ENCODE results near the gene ZNF322.
"Not testable (repeated sequence)": the region's sequence is repeated elsewhere in the genome, so short reads cannot be mapped to it uniquely, and the experiment has no call there.

ZNF322 gene

GRCh38 chr6:26659042-26659999, at the start of gene ZNF322:
Gene ZNF322, minus strand, starts transcription at chr6:26659746. Its CDS starts 21,193 bp downstream, at chr6:26638553.
- peak; percentile 70 to 86 for DNase-seq (ENCODE audit: low read depth in 2 of 2)

GRCh38 chr6:26705780-26706179, 46.2 kb upstream of the ZNF322 start:
- DNase-seq (ENCODE audit: low read depth in 2 of 2): not testable (repeated sequence)

GRCh38 chr6:26705352-26705751, 45.8 kb upstream of the ZNF322 start:
- not testable (repeated sequence) for DNase-seq (ENCODE audit: low read depth in 2 of 2)

- DNase-seq (ENCODE audit: low read depth in 2 of 2): not testable (repeated sequence)
These were observed 41.6 kb upstream of the ZNF322 start for GRCh38 chr6:26701023-26701747.

GRCh38 chr6:26697496-26697895, 38.0 kb upstream of the ZNF322 start:
- not testable (repeated sequence) for DNase-seq (ENCODE audit: low read depth in 2 of 2)

- not testable (repeated sequence) for DNase-seq (ENCODE audit: low read depth in 2 of 2)
These were observed 29.9 kb upstream of the ZNF322 start for GRCh38 chr6:26689324-26689947.

GRCh38 chr6:26682435-26683042, 23.0 kb upstream of the ZNF322 start:
- DNase-seq (ENCODE audit: low read depth in 2 of 2): not testable (repeated sequence)

GRCh38 chr6:26673287-26673686, 13.7 kb upstream of the ZNF322 start:
- not testable (repeated sequence) for DNase-seq (ENCODE audit: low read depth in 2 of 2)

GRCh38 chr6:26670558-26670957, 11.0 kb upstream of the ZNF322 start:
- DNase-seq (ENCODE audit: low read depth in 2 of 2): not testable (repeated sequence)

- DNase-seq (ENCODE audit: low read depth in 2 of 2): not testable (repeated sequence)
These were observed 10.5 kb upstream of the ZNF322 start for GRCh38 chr6:26670003-26670402.

- DNase-seq (ENCODE audit: low read depth in 2 of 2): no peak
These were observed 435 bp upstream of the ZNF322 start for GRCh38 chr6:26660000-26660361.

- no peak for DNase-seq (ENCODE audit: low read depth in 2 of 2)
These were observed 2.3 kb downstream of the ZNF322 start for GRCh38 chr6:26657256-26657655.

- DNase-seq (ENCODE audit: low read depth in 2 of 2): no peak
These were observed 6.5 kb downstream of the ZNF322 start for GRCh38 chr6:26653007-26653406.

GRCh38 chr6:26651133-26651781, 8.3 kb downstream of the ZNF322 start:
- DNase-seq (ENCODE audit: low read depth in 2 of 2): no peak

- no peak for DNase-seq (ENCODE audit: low read depth in 2 of 2)
These were observed 13.5 kb downstream of the ZNF322 start for GRCh38 chr6:26646074-26646473.

GRCh38 chr6:26640806-26641205, 18.7 kb downstream of the ZNF322 start:
- no peak for DNase-seq (ENCODE audit: low read depth in 2 of 2)

- DNase-seq (ENCODE audit: low read depth in 2 of 2): no peak
These were observed 30.2 kb downstream of the ZNF322 start for GRCh38 chr6:26629359-26629758.

- no peak for DNase-seq (ENCODE audit: low read depth in 2 of 2)
These were observed 31.7 kb downstream of the ZNF322 start for GRCh38 chr6:26627843-26628242.

GRCh38 chr6:26624557-26624956, 35.0 kb downstream of the ZNF322 start:
- DNase-seq (ENCODE audit: low read depth in 2 of 2): no peak

- no peak for DNase-seq (ENCODE audit: low read depth in 2 of 2)
These were observed 36.1 kb downstream of the ZNF322 start for GRCh38 chr6:26623339-26623859.

Data from stimulated activated CD4-positive, alpha-beta T cell treated with anti-CD3 and anti-CD28 coated beads, Interleukin-12 subunit alpha, Interleukin-12 subunit beta, amount 100 ng/mL, for 24 hours (primary cell).